Thoracic aorta (tissue), 2 donors: ENCODE measurements around the gene PLS1. TPM values are rescaled to one million over a fixed set of nuclear protein-coding genes. Genes with fewer than 3 reads are reported as not detected.
"Not testable (repeated sequence)": the region's sequence is repeated elsewhere in the genome, so short reads cannot be mapped to it uniquely, and the experiment has no call there.

ENCODE experiments used
- ATAC-seq: fragments of 150-250 bp; one replicate; pipeline ENCODE4 v1.8.0; 2017; ENCODE audit warnings: low read depth; ENCODE audit not compliant: insufficient number of reproducible peaks, low FRiP score
- DNase-seq: peaks from one replicate; pipeline ENCODE4 v3.0.0-alpha.2; 2020; ENCODE audit warnings: low spot score
- H3K27ac ChIP-seq, 2 donors: fragments of 200-600 bp; sonication (generic); 1 replicate in 1 of 2; 2 replicates in 1 of 2; pipeline ENCODE4 v1.5.1; 2016; ENCODE audit warnings: mild to moderate bottlenecking in 2 of 2, moderate library complexity in 2 of 2
- H3K27me3 ChIP-seq: fragments of 200-600 bp; sonication (generic); replicated peaks from 2 replicates; pipeline ENCODE4 v1.6.0; 2016; ENCODE audit warnings: mild to moderate bottlenecking; ENCODE audit not compliant: insufficient read depth
- H3K36me3 ChIP-seq: fragments of 200-600 bp; sonication (generic); one replicate; pipeline ENCODE4 v1.5.1; 2016
- H3K4me1 ChIP-seq, 2 donors: fragments of 200-600 bp; sonication (generic); 1 replicate in 1 of 2; 2 replicates in 1 of 2; pipeline versions ENCODE4 v1.5.1 to v1.6.0; 2016; ENCODE audit warnings: low read depth in 2 of 2, mild to moderate bottlenecking in 1 of 2; ENCODE audit not compliant: control insufficient read depth in 1 of 2
- H3K4me3 ChIP-seq: fragments of 200-600 bp; sonication (generic); 2 replicates; pipeline ENCODE4 v1.5.1; 2016; ENCODE audit warnings: mild to moderate bottlenecking
- H3K9me3 ChIP-seq: fragments of 200-600 bp; sonication (generic); 2 replicates; pipeline ENCODE4 v1.5.1; 2016
- total RNA-seq, 2 donors: library from RNA; depleted of rRNA; stranded (reverse); fragments of >200 nt; gene quantifications; one replicate each; pipeline versions ENCODE4 v1.1.0 to v1.2.3, GENCODE V29; 2016
- TF ChIP-seq, protein P1 (sequence below): fragments of 200-600 bp; sonication (generic); IDR thresholded peaks from one replicate; pipeline ENCODE4 v1.5.1; 2019; ENCODE audit warnings: antibody characterized with exemption

Gene PLS1
- total RNA-seq, 2 donors from 2014 or later: 0.54 to 1.4 TPM

- Histone ChIP-seq H3K36me3 (no peaks in the 10 kb centered on the region), H3K9me3 (no peaks in the 10 kb centered on the region), H3K27me3 (no peaks in the 10 kb centered on the region), H3K4me3 (no peak overlapping the region), H3K27ac (no peak overlapping the region), H3K4me1 (peaks cover 0 to 7% of the 10 kb centered on the region in 2 donors)
- no peak for DNase-seq
- TF ChIP-seq, protein P1, sequence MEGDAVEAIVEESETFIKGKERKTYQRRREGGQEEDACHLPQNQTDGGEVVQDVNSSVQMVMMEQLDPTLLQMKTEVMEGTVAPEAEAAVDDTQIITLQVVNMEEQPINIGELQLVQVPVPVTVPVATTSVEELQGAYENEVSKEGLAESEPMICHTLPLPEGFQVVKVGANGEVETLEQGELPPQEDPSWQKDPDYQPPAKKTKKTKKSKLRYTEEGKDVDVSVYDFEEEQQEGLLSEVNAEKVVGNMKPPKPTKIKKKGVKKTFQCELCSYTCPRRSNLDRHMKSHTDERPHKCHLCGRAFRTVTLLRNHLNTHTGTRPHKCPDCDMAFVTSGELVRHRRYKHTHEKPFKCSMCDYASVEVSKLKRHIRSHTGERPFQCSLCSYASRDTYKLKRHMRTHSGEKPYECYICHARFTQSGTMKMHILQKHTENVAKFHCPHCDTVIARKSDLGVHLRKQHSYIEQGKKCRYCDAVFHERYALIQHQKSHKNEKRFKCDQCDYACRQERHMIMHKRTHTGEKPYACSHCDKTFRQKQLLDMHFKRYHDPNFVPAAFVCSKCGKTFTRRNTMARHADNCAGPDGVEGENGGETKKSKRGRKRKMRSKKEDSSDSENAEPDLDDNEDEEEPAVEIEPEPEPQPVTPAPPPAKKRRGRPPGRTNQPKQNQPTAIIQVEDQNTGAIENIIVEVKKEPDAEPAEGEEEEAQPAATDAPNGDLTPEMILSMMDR: no peak
- ATAC-seq: no peak
Observed at GRCh38 chr3:142597906-142598305, 1.7 kb downstream of the PLS1 start.

- Histone ChIP-seq H3K9me3 (no peaks in the 10 kb centered on the region), H3K4me1 (no peaks in the 10 kb centered on the region), H3K27me3 (no peaks in the 10 kb centered on the region), H3K36me3 (no peaks in the 10 kb centered on the region), H3K27ac (no peak overlapping the region), H3K4me3 (no peak overlapping the region)
- DNase-seq (no peak), ATAC-seq (no peak)
- TF ChIP-seq, protein P1: no peak
Observed at GRCh38 chr3:142601713-142602112, 5.5 kb downstream of the PLS1 start.

- H3K27ac ChIP-seq: no peak overlapping the region
Observed at GRCh38 chr3:142602619-142603385, 6.6 kb downstream of the PLS1 start.

DNA sequence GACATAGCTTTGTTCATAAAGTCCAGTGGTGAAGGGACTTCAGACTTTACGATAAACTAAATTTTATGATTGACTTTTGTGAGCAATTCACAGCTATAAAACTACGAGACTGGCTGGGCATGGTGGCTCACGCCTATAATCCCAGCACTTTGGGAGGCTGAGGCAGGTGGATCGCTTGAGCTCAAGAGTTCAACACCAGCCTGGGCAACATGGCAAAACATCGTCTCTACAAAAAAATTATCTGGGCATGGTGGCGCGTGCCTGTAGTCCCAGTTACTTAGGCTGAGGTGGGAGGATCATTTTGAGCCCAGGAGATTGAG lies 7.2 kb downstream of the PLS1 start:
- not testable (repeated sequence) for ATAC-seq, H3K4me3 ChIP-seq, H3K36me3 ChIP-seq, H3K9me3 ChIP-seq, DNase-seq, H3K27me3 ChIP-seq, H3K27ac ChIP-seq, H3K4me1 ChIP-seq

More at GRCh38 chr3:142602619-142603385, 6.6 kb downstream of the PLS1 start:
- H3K4me1 ChIP-seq: no peaks in the 10 kb centered on the region
- no peak overlapping the region for H3K4me3 ChIP-seq
- no peaks in the 10 kb centered on the region for H3K27me3 ChIP-seq
- no peak for DNase-seq
- TF ChIP-seq, protein P1: no peak
- no peaks in the 10 kb centered on the region for H3K9me3 ChIP-seq
- H3K36me3 ChIP-seq: no peaks in the 10 kb centered on the region
- no peak for ATAC-seq

DNA sequence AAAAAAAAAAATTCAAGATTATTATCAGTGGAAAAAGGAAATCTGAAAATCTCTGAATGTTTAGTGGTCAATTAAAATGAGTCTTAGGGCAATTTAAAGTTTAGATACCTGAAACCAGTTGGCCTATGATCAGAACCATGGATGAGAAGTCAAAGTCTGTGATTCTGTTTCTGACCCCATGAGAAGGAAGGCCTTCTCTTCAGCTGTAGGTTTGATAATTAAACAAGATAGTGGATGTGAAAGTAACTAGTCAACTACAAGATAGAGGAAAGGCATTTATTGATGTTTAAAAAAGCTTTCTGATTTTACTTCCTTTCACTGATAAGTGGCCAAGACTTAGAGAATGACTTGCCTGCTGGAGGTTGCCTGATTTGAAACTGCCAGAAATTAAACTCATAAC lies 8.7 kb downstream of the PLS1 start:
- TF ChIP-seq, protein P1: no peak
- H3K4me3 ChIP-seq: no peak overlapping the region

GRCh38 chr3:142608631-142609030 lies 12.4 kb downstream of the PLS1 start:
- no peak for DNase-seq
- no peak for ATAC-seq
- Histone ChIP-seq H3K4me1 (no peaks in the 10 kb centered on the region), H3K9me3 (no peaks in the 10 kb centered on the region), H3K27me3 (no peaks in the 10 kb centered on the region), H3K36me3 (no peaks in the 10 kb centered on the region), H3K4me3 (no peak overlapping the region), H3K27ac (no peak overlapping the region)
- TF ChIP-seq, protein P1: no peak

More for the DNA sequence above, 8.7 kb downstream of the PLS1 start:
- Histone ChIP-seq H3K27me3 (no peaks in the 10 kb centered on the region), H3K27ac (no peak overlapping the region), H3K4me1 (no peaks in the 10 kb centered on the region), H3K36me3 (no peaks in the 10 kb centered on the region), H3K9me3 (no peaks in the 10 kb centered on the region)
- no peak for ATAC-seq
- DNase-seq: no peak
